ENCODE data around the gene DDI2.

The DDI2 gene

DNA sequence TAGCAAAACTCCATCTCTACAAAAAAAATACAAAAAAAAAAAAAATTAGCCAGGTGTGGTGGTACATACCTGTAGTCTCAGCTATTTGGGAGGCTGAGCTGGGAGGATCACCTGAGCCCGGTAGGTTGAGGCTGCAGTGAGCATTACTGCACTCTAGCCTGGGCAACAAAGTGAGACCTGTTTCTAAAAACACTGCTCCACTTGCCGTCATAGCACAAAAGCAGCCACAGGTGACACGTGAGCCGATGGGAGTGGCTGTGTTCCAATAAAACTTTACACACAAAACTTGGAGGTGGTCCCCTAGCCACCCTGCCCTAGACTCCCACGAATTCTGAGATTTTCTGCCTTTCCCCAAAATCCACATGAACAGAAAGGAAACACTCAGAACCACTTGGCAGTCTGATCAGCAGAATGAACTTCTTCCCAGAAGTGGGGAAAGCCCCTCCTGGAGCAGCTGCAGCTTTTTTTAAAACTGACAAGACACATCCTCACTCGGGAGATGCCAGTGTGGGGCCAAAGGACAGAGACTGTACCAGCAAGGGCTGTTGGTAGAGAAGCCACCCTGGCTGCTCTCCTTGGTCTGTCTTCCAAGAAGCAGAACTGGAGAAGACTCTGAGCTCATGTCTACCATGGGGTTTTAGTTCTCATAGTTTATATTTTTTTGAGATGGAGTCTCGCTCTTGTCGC lies 90.1 kb downstream of the DDI2 start:
- Histone ChIP-seq H3K4me3 (no peak overlapping the region), H3K4me2 (no peak overlapping the region), H3K4me1 (peaks cover 11% of the 10 kb centered on the region; the same call in 1 of the 2 replicates), H4K20me1 (peaks cover 98% of the 10 kb centered on the region), H3K36me3 (peaks cover 54% of the 10 kb centered on the region), H3K27me3 (no peaks in the 10 kb centered on the region), H3K27ac (no peak overlapping the region), H3K9me3 (no peaks in the 10 kb centered on the region), H3K9ac (no peak overlapping the region)
- TF ChIP-seq Cebpa-rat (IDR thresholded peaks at IDR 0.05) = no peak

DNA sequence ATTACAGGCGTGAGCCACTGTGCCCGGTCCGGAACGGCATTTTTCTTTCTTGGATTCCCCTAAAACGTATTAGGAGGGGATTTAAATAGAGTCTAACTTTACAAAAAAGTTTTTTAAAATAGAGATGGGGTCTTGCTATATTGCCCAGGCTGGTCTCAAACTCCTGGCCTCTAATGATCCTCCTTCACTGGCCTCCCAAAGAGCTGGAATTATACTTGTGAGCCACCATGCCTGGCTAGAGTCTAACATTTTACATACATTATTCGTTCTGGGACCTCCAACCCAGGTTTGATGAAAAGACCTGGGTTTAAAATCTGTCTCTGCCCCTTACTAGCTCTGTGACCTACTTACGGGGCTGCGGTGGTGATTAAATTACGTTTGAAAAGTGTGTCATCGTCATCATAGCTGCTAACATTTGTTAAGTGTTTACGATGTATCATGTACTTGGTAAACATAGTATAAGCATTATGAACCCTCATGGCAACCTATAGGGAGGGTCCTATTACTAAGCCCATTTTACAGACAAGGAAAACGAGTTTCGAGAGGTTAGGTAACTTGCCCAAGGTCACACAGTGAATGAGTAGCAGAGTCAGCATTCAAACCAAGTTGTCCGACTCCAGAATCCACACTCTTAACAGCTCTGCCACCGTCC lies 91.4 kb downstream of the DDI2 start:
- no peak for TF ChIP-seq Cebpa-rat (IDR thresholded peaks at IDR 0.05)
- H3K27ac ChIP-seq = no peak overlapping the region
- H3K4me1 ChIP-seq = peaks cover 11% of the 10 kb centered on the region; the same call in 1 of the 2 replicates
- H3K36me3 ChIP-seq = peaks cover 42% of the 10 kb centered on the region
- no peak overlapping the region for H3K9ac ChIP-seq
- H3K9me3 ChIP-seq = no peaks in the 10 kb centered on the region
- no peaks in the 10 kb centered on the region for H3K27me3 ChIP-seq
- H3K4me2 ChIP-seq = no peak overlapping the region
- H3K4me3 ChIP-seq = no peak overlapping the region
- H4K20me1 ChIP-seq = peaks cover 98% of the 10 kb centered on the region

DNA sequence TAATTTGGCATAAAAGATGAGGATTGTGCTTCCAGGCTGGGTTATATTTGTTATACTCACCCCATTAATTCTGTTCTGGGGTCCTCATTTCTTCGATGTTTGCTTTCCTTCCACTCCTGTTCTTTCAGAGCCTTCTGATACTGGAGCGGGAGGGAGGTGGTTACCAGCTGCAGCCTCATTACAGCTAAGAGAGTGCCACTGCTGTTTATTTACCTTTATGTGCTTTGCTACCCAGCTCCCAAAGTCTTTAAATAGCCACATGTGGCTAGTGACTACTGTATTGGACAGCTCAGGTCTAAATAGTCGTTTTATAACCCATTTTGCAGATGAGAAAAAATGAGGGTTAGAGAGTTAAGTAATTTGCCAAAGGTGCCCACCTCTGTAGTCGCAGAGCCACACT lies 92.0 kb downstream of the DDI2 start:
- Histone ChIP-seq H3K4me3 (no peak overlapping the region), H3K27me3 (no peaks in the 10 kb centered on the region), H3K9ac (no peak overlapping the region), H3K9me3 (no peaks in the 10 kb centered on the region), H3K27ac (no peak overlapping the region), H3K36me3 (peaks cover 39% of the 10 kb centered on the region), H3K4me1 (peaks cover 11% of the 10 kb centered on the region; the same call in 1 of the 2 replicates), H4K20me1 (peaks cover 100% of the 10 kb centered on the region), H3K4me2 (no peak overlapping the region)
- TF ChIP-seq Cebpa-rat (IDR thresholded peaks at IDR 0.05) = no peak

DNA sequence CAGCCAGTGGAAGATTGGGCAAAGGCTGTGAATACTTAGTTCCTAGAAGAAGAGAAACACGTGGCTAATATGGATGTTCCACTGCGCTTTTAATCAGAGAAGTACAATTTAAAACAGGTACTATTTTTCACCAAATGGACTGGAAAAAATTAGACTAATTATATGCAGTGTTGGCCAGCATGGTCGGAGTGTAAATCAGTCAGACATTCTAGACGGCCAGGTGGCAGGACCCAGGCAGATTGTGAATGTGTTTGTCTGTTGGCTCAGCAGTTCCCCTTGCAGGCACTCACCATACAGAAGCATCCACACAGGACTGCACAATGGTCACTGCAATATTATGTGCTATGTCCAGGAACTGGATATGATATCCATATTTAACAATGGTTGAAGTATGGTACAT lies 94.9 kb downstream of the DDI2 start:
- no peak overlapping the region for H3K27ac ChIP-seq
- H3K9me3 ChIP-seq = no peaks in the 10 kb centered on the region
- H3K4me1 ChIP-seq = peaks cover 6% of the 10 kb centered on the region; the same call in 1 of the 2 replicates
- H3K27me3 ChIP-seq = no peaks in the 10 kb centered on the region
- H3K4me3 ChIP-seq = no peak overlapping the region
- no peak for TF ChIP-seq Cebpa-rat (IDR thresholded peaks at IDR 0.05)
- peaks cover 100% of the 10 kb centered on the region for H4K20me1 ChIP-seq
- no peak overlapping the region for H3K9ac ChIP-seq
- no peak overlapping the region for H3K4me2 ChIP-seq
- peaks cover 37% of the 10 kb centered on the region for H3K36me3 ChIP-seq

DNA sequence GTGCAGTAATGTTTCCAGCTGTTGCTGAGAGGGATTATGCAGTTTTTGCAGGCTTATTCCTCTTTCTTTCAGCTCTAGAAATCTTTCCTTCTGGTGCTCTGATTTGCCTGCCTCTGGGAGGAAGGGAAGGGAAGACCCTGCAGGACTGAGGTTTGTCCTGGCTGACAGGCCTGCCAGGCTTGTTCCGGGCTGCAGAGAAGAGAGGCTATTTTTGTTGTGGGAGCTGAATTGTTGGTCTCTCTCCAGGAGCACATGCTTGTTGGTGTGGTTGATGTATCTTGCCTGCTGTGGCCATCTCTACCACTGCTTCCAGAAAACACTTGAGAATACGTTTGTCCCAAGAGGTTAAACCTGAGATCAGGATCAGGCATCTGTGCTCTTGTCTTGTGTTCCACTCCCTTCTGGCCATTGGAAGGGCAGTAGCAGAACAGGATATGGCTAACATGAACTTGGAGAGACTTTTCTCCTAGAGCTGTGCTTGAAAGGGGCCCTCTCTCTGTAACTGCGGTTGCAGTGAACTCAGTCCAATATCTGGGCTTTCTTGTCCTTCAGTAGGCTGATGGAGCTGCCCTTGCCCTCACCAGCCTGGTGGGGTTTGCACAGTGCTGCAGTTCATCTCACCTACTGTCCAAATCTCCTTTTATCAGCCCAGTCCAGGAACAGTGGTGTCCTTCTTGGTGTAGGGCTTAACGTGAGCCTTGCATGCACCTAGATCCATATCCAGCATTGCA lies 97.3 kb downstream of the DDI2 start:
- H3K36me3 ChIP-seq = peaks cover 46% of the 10 kb centered on the region

DNA sequence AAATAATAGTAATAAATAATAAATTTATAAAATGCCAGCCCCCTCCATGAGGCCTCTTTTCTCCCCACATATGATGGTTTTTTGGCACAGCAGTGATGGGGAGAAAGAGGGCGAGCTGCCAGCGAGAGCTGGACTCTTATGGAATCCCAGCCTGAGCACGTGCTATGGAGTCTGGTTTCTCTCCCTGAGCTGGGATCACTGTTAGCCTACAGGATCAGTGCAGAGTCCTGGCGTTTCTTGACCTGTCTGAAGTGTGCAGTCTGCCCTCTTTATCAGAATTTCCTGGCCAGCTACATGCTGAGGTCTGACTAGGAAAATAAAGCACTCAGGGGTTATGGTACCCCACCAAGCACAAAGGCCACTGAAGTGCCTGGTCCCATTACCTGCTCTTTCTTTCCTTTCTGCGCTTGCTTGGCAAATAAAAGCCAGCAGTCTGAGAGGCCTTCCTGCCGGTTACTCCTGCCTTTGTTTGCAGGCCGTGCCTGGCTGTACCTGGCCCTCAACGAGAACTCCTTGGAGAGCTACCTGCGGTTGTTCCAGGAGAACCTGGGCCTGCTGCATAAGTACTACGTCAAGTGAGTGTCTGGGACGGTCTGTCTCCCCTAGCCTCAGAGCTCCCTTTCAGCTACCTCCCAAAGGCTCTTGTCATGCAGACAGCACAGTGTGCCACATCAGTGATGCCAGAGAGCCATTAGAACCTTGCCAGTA lies 100.3 kb downstream of the DDI2 start:
- no peaks in the 10 kb centered on the region for H3K9me3 ChIP-seq
- H3K4me2 ChIP-seq = no peak overlapping the region
- H3K4me1 ChIP-seq = no peaks in the 10 kb centered on the region
- H3K27ac ChIP-seq = no peak overlapping the region
- no peak overlapping the region for H3K9ac ChIP-seq
- peaks cover 74% of the 10 kb centered on the region for H4K20me1 ChIP-seq
- TF ChIP-seq Cebpa-rat (IDR thresholded peaks at IDR 0.05) = no peak
- H3K36me3 ChIP-seq = peaks cover 75% of the 10 kb centered on the region
- no peak overlapping the region for H3K4me3 ChIP-seq
- H3K27me3 ChIP-seq = no peaks in the 10 kb centered on the region

More for the DNA sequence above, 97.3 kb downstream of the DDI2 start:
- H3K4me2 ChIP-seq = no peak overlapping the region
- no peaks in the 10 kb centered on the region for H3K27me3 ChIP-seq
- no peak overlapping the region for H3K4me3 ChIP-seq
- no peak overlapping the region for H3K27ac ChIP-seq
- H3K9ac ChIP-seq = no peak overlapping the region
- peaks cover 94% of the 10 kb centered on the region for H4K20me1 ChIP-seq
- H3K9me3 ChIP-seq = no peaks in the 10 kb centered on the region
- no peaks in the 10 kb centered on the region for H3K4me1 ChIP-seq
- TF ChIP-seq Cebpa-rat (IDR thresholded peaks at IDR 0.05) = no peak

DNA sequence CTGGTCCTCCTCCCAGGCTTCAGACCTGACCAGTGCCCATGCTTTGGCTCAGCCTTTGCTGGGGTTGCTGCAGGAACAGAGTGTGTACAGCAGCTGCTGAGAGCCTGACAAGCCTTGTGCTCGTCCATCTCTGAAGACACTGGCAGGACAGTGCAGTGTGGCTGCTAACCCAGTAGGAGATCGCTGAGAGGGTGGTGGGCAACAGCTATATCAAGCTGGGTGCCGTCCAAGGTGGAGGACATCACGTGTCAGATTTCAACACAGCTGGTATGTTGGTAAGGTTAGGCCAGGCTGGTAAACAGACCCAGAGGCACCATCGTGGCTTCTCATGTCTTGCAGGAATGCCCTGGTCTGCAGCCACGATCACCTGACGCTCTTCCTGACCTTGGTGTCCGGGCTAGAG lies 100.9 kb downstream of the DDI2 start:
- H3K9me3 ChIP-seq = no peaks in the 10 kb centered on the region
- no peaks in the 10 kb centered on the region for H3K4me1 ChIP-seq
- no peak overlapping the region for H3K9ac ChIP-seq
- no peaks in the 10 kb centered on the region for H3K27me3 ChIP-seq
- no peak overlapping the region for H3K4me3 ChIP-seq
- H3K36me3 ChIP-seq = peaks cover 82% of the 10 kb centered on the region
- H3K27ac ChIP-seq = no peak overlapping the region
- no peak overlapping the region for H3K4me2 ChIP-seq
- peaks cover 68% of the 10 kb centered on the region for H4K20me1 ChIP-seq
- no peak for TF ChIP-seq Cebpa-rat (IDR thresholded peaks at IDR 0.05)
